ENCODE measurements around the gene TMEM132D. TPM values are rescaled to one million over a fixed set of nuclear protein-coding genes. Genes with fewer than 3 reads are reported as not detected.

TMEM132D gene
- total RNA-seq, 2 donors from 2014 or later: 4.4 to 14.2 TPM

DNA sequence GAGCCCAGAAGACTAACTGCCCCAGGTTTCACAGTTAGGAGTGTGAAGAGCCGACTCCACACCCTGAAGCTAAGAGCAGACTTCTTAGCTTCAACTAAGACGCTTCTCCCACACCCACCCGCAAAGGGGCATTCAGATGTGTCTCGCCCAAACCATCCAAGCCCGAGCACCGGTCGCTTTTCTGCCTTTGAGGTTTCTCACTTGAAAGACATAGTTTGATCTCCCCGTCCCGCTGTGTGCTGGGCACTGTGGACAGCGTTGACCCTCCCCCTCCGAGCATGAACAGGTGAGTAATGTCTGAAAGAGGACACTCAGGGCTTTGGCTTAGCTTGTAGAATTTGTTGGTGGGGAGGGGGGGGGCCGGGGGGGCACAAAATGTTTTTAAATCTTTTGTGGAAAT lies 123.8 kb downstream of the TMEM132D start:
- TF ChIP-seq, protein P1, sequence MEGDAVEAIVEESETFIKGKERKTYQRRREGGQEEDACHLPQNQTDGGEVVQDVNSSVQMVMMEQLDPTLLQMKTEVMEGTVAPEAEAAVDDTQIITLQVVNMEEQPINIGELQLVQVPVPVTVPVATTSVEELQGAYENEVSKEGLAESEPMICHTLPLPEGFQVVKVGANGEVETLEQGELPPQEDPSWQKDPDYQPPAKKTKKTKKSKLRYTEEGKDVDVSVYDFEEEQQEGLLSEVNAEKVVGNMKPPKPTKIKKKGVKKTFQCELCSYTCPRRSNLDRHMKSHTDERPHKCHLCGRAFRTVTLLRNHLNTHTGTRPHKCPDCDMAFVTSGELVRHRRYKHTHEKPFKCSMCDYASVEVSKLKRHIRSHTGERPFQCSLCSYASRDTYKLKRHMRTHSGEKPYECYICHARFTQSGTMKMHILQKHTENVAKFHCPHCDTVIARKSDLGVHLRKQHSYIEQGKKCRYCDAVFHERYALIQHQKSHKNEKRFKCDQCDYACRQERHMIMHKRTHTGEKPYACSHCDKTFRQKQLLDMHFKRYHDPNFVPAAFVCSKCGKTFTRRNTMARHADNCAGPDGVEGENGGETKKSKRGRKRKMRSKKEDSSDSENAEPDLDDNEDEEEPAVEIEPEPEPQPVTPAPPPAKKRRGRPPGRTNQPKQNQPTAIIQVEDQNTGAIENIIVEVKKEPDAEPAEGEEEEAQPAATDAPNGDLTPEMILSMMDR (conservative IDR thresholded peaks at IDR 0.05): no peak
- no peaks in the 10 kb centered on the region for H3K9me3 ChIP-seq (ENCODE audit: control insufficient read depth, low read length)
- Mint-ChIP-seq H3K27me3 (ENCODE audit: insufficient read depth) (no peaks in the 10 kb centered on the region), H3K36me3 (ENCODE audit: low read depth) (peaks cover 3% of the 10 kb centered on the region), H3K9me3 (peaks cover 1% of the 10 kb centered on the region), H3K4me1 (peaks cover 11% of the 10 kb centered on the region), H3K4me3 (no peak overlapping the region), H3K27ac (no peak overlapping the region)
- no peak overlapping the region for H3K4me3 ChIP-seq (ENCODE audit: low read length)
- no peaks in the 10 kb centered on the region for H3K4me1 ChIP-seq (ENCODE audit: control insufficient read depth, insufficient read depth, low read length)
- 86 to 89% methylated on average over 2 to 12 of the region's 12 CpGs for WGBS, 2 experiments (ENCODE audit: insufficient coverage in 1 of 2, insufficient read length in 1 of 2)
- no peaks in the 10 kb centered on the region for H3K36me3 ChIP-seq (ENCODE audit: control insufficient read depth, insufficient read depth, low read length)
- no peaks in the 10 kb centered on the region for H3K27me3 ChIP-seq (ENCODE audit: control insufficient read depth, insufficient read depth, low read length, poor library complexity, severe bottlenecking)
- H3K9ac ChIP-seq (ENCODE audit: extremely low read depth, low read length, poor library complexity, severe bottlenecking): no peak overlapping the region
- no peak overlapping the region for H3K27ac ChIP-seq (ENCODE audit: low read depth, low read length)
- peak; percentile 49 for DNase-seq

DNA sequence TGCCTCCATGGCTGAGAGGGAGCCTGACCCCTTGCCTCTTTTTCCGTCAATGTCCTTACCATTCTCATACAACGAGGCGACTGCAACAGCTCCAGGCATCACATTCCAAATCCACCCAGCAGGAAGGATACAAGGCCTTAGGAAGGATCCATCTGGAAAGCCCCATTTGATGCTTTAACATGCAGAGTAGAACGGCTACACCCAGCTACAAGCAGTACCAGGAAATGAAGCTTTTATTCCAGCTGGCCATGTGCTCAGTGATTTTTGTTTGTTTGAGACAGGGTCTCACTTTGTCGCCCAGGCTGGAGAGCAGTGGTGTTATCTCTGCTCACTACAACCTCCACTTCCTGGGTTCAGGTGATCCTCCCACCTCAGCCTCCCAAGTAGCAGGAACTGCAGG lies 124.8 kb downstream of the TMEM132D start:
- Histone ChIP-seq H3K4me1 (ENCODE audit: control insufficient read depth, insufficient read depth, low read length) (no peaks in the 10 kb centered on the region), H3K9ac (ENCODE audit: extremely low read depth, low read length, poor library complexity, severe bottlenecking) (no peak overlapping the region), H3K27ac (ENCODE audit: low read depth, low read length) (no peak overlapping the region), H3K27me3 (ENCODE audit: control insufficient read depth, insufficient read depth, low read length, poor library complexity, severe bottlenecking) (no peaks in the 10 kb centered on the region), H3K36me3 (ENCODE audit: control insufficient read depth, insufficient read depth, low read length) (no peaks in the 10 kb centered on the region), H3K9me3 (ENCODE audit: control insufficient read depth, low read length) (no peaks in the 10 kb centered on the region), H3K4me3 (ENCODE audit: low read length) (no peak overlapping the region)
- H3K9me3 Mint-ChIP-seq: peaks cover 1% of the 10 kb centered on the region
- DNase-seq: peak; percentile 39
- TF ChIP-seq, protein P1 (conservative IDR thresholded peaks at IDR 0.05): no peak
- peaks cover 11% of the 10 kb centered on the region for H3K4me1 Mint-ChIP-seq
- H3K27ac Mint-ChIP-seq: no peak overlapping the region
- 87% methylated on average over 5 of the region's 5 CpGs; no CpG with 5 or more reads in 1 of the 2 experiments for WGBS, 2 experiments (ENCODE audit: insufficient coverage in 1 of 2, insufficient read length in 1 of 2)
- H3K27me3 Mint-ChIP-seq (ENCODE audit: insufficient read depth): no peaks in the 10 kb centered on the region
- peaks cover 3% of the 10 kb centered on the region for H3K36me3 Mint-ChIP-seq (ENCODE audit: low read depth)
- no peak overlapping the region for H3K4me3 Mint-ChIP-seq

DNA sequence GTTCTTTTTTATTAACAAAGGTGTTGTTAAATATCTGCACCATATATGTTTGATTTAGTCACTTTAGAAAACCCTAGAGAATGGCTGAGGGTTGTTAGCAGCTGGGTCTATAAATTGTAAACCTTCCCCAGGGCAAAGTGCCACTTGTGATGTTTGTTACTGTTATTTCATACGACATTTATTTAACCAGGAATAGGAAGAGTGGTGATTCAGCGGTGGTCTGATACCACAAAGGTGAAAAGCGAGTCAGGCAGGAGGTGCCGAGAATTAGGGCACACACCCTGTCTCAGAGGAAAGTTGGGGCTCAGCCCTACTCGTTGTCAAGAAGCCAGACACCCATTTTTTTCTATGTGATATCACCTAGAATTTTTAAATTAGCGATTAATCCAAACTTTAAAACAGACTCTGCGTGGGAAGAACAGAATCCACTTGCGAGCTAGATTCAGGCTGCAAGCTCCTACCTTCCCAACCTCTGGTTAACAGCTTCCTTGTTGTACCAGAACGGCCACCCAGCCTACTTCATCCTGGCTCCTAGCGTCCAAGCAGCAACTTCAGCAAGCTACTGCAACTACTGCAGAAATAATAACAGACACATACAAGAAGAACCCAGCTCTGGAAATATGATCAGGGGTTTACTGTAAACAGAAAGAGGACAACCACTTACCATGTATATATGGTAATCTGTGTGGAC lies 126.7 kb downstream of the TMEM132D start:
- Histone ChIP-seq H3K9me3 (ENCODE audit: control insufficient read depth, low read length) (no peaks in the 10 kb centered on the region), H3K27me3 (ENCODE audit: control insufficient read depth, insufficient read depth, low read length, poor library complexity, severe bottlenecking) (no peaks in the 10 kb centered on the region), H3K36me3 (ENCODE audit: control insufficient read depth, insufficient read depth, low read length) (no peaks in the 10 kb centered on the region), H3K4me1 (ENCODE audit: control insufficient read depth, insufficient read depth, low read length) (no peaks in the 10 kb centered on the region), H3K9ac (ENCODE audit: extremely low read depth, low read length, poor library complexity, severe bottlenecking) (no peak overlapping the region), H3K27ac (ENCODE audit: low read depth, low read length) (no peak overlapping the region), H3K4me3 (ENCODE audit: low read length) (no peak overlapping the region)
- H3K4me3 Mint-ChIP-seq: no peak overlapping the region
- H3K9me3 Mint-ChIP-seq: peaks cover 1% of the 10 kb centered on the region
- TF ChIP-seq, protein P1 (conservative IDR thresholded peaks at IDR 0.05): no peak
- 92 to 94% methylated on average over 8 to 10 of the region's 10 CpGs for WGBS, 2 experiments (ENCODE audit: insufficient coverage in 1 of 2, insufficient read length in 1 of 2)
- H3K27ac Mint-ChIP-seq: peak overlapping the region; percentile 40
- peak; percentile 41 for DNase-seq
- H3K27me3 Mint-ChIP-seq (ENCODE audit: insufficient read depth): no peaks in the 10 kb centered on the region
- H3K36me3 Mint-ChIP-seq (ENCODE audit: low read depth): peaks cover 3% of the 10 kb centered on the region
- peaks cover 22% of the 10 kb centered on the region for H3K4me1 Mint-ChIP-seq
